Liver (tissue), 9 donors: ENCODE measurements around the gene PLAC9. TPM values are rescaled to one million over a fixed set of nuclear protein-coding genes. Genes with fewer than 3 reads are reported as not detected.
A peak's percentile ranks its signal among the peaks of the same experiment; 100 is the strongest.

Source experiments
- DNase-seq: peaks from one replicate; pipeline ENCODE4 v3.0.0-alpha.2; 2017; ENCODE audit warnings: low spot score
- H3K27ac ChIP-seq, 2 donors: one replicate each; pipeline ENCODE4 v1.7.0; 2013; ENCODE audit warnings: inconsistent platforms in 2 of 2, low read length in 2 of 2, control low read depth in 1 of 2, low read depth in 1 of 2, mild to moderate bottlenecking in 1 of 2
- H3K27me3 ChIP-seq, 4 donors: one replicate each; pipeline versions ENCODE4 v1.6.1 to v1.7.0; 2013; ENCODE audit warnings: low read length in 3 of 4, inconsistent platforms in 1 of 4, mild to moderate bottlenecking in 1 of 4, moderate library complexity in 1 of 4; ENCODE audit not compliant: control insufficient read depth in 4 of 4, insufficient read depth in 4 of 4
- H3K36me3 ChIP-seq, 4 donors: one replicate each; pipeline versions ENCODE4 v1.6.1 to v1.7.0; 2013; ENCODE audit warnings: low read length in 3 of 4, mild to moderate bottlenecking in 3 of 4, low read depth in 1 of 4, moderate library complexity in 1 of 4; ENCODE audit not compliant: control insufficient read depth in 4 of 4, insufficient read depth in 3 of 4
- H3K4me1 ChIP-seq, 4 donors: one replicate each; pipeline versions ENCODE4 v1.6.1 to v1.7.0; 2013; ENCODE audit warnings: low read length in 3 of 4, mild to moderate bottlenecking in 3 of 4, moderate library complexity in 1 of 4; ENCODE audit not compliant: control insufficient read depth in 4 of 4, insufficient read depth in 4 of 4
- H3K4me3 ChIP-seq, 3 donors: one replicate each; pipeline versions ENCODE4 v1.6.1 to v1.7.0; 2013; ENCODE audit warnings: low read length in 3 of 3, control low read depth in 1 of 3, low read depth in 1 of 3, mild to moderate bottlenecking in 1 of 3
- H3K9ac ChIP-seq, 2 donors: one replicate each; pipeline ENCODE4 v1.7.0; 2013; ENCODE audit warnings: low read length in 2 of 2, mild to moderate bottlenecking in 2 of 2, moderate library complexity in 2 of 2, control low read depth in 1 of 2, low read depth in 1 of 2
- H3K9me3 ChIP-seq, 4 donors: one replicate each; pipeline versions ENCODE4 v1.6.1 to v1.7.0; 2013; ENCODE audit warnings: low read length in 3 of 4; ENCODE audit not compliant: control insufficient read depth in 4 of 4
- ATF3 ChIP-seq: IDR thresholded peaks from 2 replicates; pipeline ENCODE4 v1.6.1; 2016; ENCODE audit warnings: antibody characterized with exemption
- EGR1 ChIP-seq, 2 donors: IDR thresholded peaks; 2 replicates each; pipeline ENCODE4 v1.6.1; 2016 to 2018; ENCODE audit warnings: antibody characterized with exemption in 2 of 2, low read depth in 2 of 2
- FOXA1 ChIP-seq: IDR thresholded peaks from 2 replicates; pipeline ENCODE4 v1.6.1; 2016; ENCODE audit warnings: antibody characterized with exemption
- FOXA2 ChIP-seq: IDR thresholded peaks from 2 replicates; pipeline ENCODE4 v1.6.1; 2016; ENCODE audit warnings: antibody characterized with exemption
- GABPA ChIP-seq, 2 donors: IDR thresholded peaks in 1 of 2; conservative IDR thresholded peaks in 1 of 2; 2 replicates each; pipeline ENCODE4 v1.6.1; 2016; ENCODE audit warnings: antibody characterized with exemption in 2 of 2, mild to moderate bottlenecking in 1 of 2, moderate library complexity in 1 of 2
- HNF4G ChIP-seq: IDR thresholded peaks from 2 replicates; pipeline ENCODE4 v1.6.1; 2016; ENCODE audit warnings: antibody characterized with exemption
- JUND ChIP-seq, 2 donors: IDR thresholded peaks; 2 replicates each; pipeline ENCODE4 v1.6.1; 2016; ENCODE audit warnings: antibody characterized with exemption in 2 of 2
- MAX ChIP-seq: IDR thresholded peaks from 2 replicates; pipeline ENCODE4 v1.6.1; 2016; ENCODE audit warnings: antibody characterized with exemption
- NR2F2 ChIP-seq: IDR thresholded peaks from 2 replicates; pipeline ENCODE4 v1.6.1; 2016; ENCODE audit warnings: antibody characterized with exemption
- RAD21 ChIP-seq, 2 donors: IDR thresholded peaks; 2 replicates each; pipeline ENCODE4 v1.6.1; 2016; ENCODE audit warnings: antibody characterized with exemption in 2 of 2, mild to moderate bottlenecking in 2 of 2
- RXRA ChIP-seq, 2 donors: IDR thresholded peaks; 2 replicates each; pipeline ENCODE4 v1.6.1; 2017 to 2018; ENCODE audit warnings: antibody characterized with exemption in 2 of 2, mild to moderate bottlenecking in 1 of 2
- SP1 ChIP-seq: IDR thresholded peaks from 2 replicates; pipeline ENCODE4 v1.6.1; 2018; ENCODE audit warnings: antibody characterized with exemption, mild to moderate bottlenecking
- TAF1 ChIP-seq: conservative IDR thresholded peaks from 2 replicates; pipeline ENCODE4 v1.6.1; 2016; ENCODE audit warnings: antibody characterized with exemption, mild to moderate bottlenecking
- YY1 ChIP-seq: IDR thresholded peaks from 2 replicates; pipeline ENCODE4 v1.6.1; 2016; ENCODE audit warnings: antibody characterized with exemption, mild to moderate bottlenecking
- ZBTB33 ChIP-seq: IDR thresholded peaks from 2 replicates; pipeline ENCODE4 v1.6.1; 2016; ENCODE audit warnings: antibody characterized with exemption
- WGBS: extraction: QIAGEN DNeasy Blood & Tissue Kit; methylation state at CpG from one replicate; pipeline ENCODE4 v1.1.7; 2013; 5-methylcytosine and 5-hydroxymethylcytosine counted together
- polyA plus RNA-seq, 2 donors: library from polyadenylated mRNA; stranded (reverse) in 1 of 2; unstranded in 1 of 2; fragments of 200-250 nt in 1 of 2; fragments of >200 nt in 1 of 2; fragmentation: Nextera tagmentation in 1 of 2; extraction: Ambion mirVana in 1 of 2; gene quantifications; one replicate each; pipeline versions ENCODE4 v1.2.1 to v1.2.3, GENCODE V29; 2013 to 2015
- total RNA-seq, 2 donors: library from RNA; depleted of rRNA; stranded (reverse); fragments of >200 nt; gene quantifications; one replicate each; pipeline ENCODE4 v1.2.3, GENCODE V29; 2014
- TF ChIP-seq, protein P1 (sequence below): fragments of 150-350 bp; IDR thresholded peaks from 2 replicates; pipeline ENCODE4 v1.5.1; 2017; ENCODE audit warnings: improper control_type of control experiment, low read depth, low read length; ENCODE audit not compliant: missing input control
- TF ChIP-seq, protein P2 (sequence below): IDR thresholded peaks from 2 replicates; pipeline ENCODE4 v1.6.1; 2016; ENCODE audit warnings: antibody characterized with exemption, mild to moderate bottlenecking
- donor health status: healthy.
- donor health status: healthy.
- donor health status: healthy.
- donor health status: healthy.
- donor health status: healthy.

Gene PLAC9
- total and polyA plus RNA-seq, 4 donors: 0.67 to 5.6 (median 2.1) TPM

DNA sequence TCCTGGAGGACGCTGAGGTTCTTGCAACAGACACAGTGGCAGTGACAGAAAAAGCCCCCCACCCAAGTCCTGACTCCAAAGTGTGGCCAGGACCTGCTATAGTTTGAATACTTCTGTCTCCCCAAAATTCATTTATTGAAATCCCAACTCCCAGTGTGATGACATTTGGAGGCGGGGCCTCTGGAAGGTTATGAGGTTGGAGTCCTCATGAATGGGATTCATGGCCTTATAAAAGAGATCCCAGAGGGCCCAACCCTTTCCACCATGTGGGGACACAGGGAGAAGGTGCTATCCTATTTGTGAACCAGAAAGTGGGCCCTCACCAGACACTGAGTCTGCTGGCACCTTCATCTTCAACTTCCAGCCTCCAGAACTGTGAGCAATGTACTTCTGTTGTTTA, 54.5 kb downstream of the PLAC9 start:
- 94% methylated on average over 2 of the region's 2 CpGs for WGBS
- Histone ChIP-seq H3K27me3 (no peaks in the 10 kb centered on the region), H3K4me3 (no peak overlapping the region), H3K27ac (peak overlapping the region in 1 of 2 donors; percentile 19), H3K9me3 (no peaks in the 10 kb centered on the region), H3K4me1 (peaks cover 2 to 7% (median 5%) of the 10 kb centered on the region in 4 donors), H3K36me3 (no peaks in the 10 kb centered on the region), H3K9ac (no peak overlapping the region)
- DNase-seq: no peak
- TF ChIP-seq NR2F2: no peak
- TF ChIP-seq RAD21 (IDR thresholded peaks at IDR 0.05): no peak
- no peak for TF ChIP-seq ATF3
- no peak for TF ChIP-seq SP1
- TF ChIP-seq FOXA1: no peak
- TF ChIP-seq RXRA (IDR thresholded peaks at IDR 0.05): no peak
- no peak for TF ChIP-seq GABPA (IDR thresholded peaks at IDR 0.05 in 1 of 2, conservative IDR thresholded peaks at IDR 0.05 in 1 of 2)
- TF ChIP-seq JUND (IDR thresholded peaks at IDR 0.05): no peak
- TF ChIP-seq FOXA2: no peak
- TF ChIP-seq HNF4G: no peak
- TF ChIP-seq, protein P1, sequence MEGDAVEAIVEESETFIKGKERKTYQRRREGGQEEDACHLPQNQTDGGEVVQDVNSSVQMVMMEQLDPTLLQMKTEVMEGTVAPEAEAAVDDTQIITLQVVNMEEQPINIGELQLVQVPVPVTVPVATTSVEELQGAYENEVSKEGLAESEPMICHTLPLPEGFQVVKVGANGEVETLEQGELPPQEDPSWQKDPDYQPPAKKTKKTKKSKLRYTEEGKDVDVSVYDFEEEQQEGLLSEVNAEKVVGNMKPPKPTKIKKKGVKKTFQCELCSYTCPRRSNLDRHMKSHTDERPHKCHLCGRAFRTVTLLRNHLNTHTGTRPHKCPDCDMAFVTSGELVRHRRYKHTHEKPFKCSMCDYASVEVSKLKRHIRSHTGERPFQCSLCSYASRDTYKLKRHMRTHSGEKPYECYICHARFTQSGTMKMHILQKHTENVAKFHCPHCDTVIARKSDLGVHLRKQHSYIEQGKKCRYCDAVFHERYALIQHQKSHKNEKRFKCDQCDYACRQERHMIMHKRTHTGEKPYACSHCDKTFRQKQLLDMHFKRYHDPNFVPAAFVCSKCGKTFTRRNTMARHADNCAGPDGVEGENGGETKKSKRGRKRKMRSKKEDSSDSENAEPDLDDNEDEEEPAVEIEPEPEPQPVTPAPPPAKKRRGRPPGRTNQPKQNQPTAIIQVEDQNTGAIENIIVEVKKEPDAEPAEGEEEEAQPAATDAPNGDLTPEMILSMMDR: no peak
- TF ChIP-seq ZBTB33: no peak
- no peak for TF ChIP-seq MAX

DNA sequence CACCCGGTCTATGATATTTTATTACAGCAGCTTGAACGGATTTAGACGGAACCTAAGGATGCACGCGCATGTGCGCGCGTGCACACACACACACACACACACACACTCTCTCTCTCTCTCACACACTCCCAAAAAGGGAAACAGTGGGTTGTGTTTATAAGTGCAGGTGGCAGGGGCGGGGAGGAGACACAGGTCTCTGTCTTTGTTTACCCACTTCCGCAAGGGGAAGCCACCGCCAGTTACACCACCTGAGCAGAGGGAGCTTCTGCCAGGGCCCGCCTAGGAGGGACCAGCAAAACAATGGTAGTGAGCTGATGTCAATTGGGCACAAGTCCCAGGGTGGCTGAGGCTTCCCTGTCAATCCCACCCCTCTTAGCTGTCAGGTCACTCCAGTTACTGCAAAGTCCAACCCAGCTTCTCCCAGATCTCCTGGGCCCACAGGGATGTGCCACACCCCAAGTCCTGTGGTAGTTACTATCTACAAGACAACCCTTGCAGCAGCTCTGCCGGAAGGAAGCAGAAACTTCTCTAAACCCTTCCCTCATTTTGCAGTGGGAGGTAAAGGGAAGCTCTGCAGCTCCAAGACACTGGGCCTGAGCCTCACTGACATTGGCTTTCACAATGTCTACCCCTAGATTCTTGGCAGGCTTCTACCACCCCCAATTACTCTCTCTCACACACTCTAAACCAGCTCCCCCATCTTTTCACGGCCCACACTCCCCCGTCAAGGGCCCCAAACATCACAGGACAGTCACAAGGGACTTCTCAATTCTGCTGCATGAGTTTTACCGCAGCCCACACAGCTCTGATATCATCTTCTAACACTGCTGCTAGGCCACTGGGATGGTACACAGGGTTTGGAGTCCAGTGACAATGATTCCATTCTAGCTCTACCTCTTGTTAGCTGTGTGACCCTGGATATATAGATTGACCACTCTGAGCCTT, 55.2 kb downstream of the PLAC9 start:
- no peak overlapping the region for H3K4me3 ChIP-seq
- no peak overlapping the region for H3K9ac ChIP-seq
- no peaks in the 10 kb centered on the region for H3K9me3 ChIP-seq
- no peak for TF ChIP-seq RAD21 (IDR thresholded peaks at IDR 0.05)
- TF ChIP-seq, protein P1: no peak
- no peak for TF ChIP-seq YY1
- TF ChIP-seq JUND (IDR thresholded peaks at IDR 0.05): no peak
- TF ChIP-seq RXRA (IDR thresholded peaks at IDR 0.05): no peak
- TF ChIP-seq ZBTB33: no peak
- TF ChIP-seq, protein P2, sequence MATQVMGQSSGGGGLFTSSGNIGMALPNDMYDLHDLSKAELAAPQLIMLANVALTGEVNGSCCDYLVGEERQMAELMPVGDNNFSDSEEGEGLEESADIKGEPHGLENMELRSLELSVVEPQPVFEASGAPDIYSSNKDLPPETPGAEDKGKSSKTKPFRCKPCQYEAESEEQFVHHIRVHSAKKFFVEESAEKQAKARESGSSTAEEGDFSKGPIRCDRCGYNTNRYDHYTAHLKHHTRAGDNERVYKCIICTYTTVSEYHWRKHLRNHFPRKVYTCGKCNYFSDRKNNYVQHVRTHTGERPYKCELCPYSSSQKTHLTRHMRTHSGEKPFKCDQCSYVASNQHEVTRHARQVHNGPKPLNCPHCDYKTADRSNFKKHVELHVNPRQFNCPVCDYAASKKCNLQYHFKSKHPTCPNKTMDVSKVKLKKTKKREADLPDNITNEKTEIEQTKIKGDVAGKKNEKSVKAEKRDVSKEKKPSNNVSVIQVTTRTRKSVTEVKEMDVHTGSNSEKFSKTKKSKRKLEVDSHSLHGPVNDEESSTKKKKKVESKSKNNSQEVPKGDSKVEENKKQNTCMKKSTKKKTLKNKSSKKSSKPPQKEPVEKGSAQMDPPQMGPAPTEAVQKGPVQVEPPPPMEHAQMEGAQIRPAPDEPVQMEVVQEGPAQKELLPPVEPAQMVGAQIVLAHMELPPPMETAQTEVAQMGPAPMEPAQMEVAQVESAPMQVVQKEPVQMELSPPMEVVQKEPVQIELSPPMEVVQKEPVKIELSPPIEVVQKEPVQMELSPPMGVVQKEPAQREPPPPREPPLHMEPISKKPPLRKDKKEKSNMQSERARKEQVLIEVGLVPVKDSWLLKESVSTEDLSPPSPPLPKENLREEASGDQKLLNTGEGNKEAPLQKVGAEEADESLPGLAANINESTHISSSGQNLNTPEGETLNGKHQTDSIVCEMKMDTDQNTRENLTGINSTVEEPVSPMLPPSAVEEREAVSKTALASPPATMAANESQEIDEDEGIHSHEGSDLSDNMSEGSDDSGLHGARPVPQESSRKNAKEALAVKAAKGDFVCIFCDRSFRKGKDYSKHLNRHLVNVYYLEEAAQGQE: no peak
- no peak for TF ChIP-seq NR2F2
- no peak for TF ChIP-seq HNF4G
- no peak for TF ChIP-seq SP1
- TF ChIP-seq EGR1 (IDR thresholded peaks at IDR 0.05; ENCODE audit: low read depth in 2 of 2): no peak
- no peak for TF ChIP-seq GABPA (IDR thresholded peaks at IDR 0.05 in 1 of 2, conservative IDR thresholded peaks at IDR 0.05 in 1 of 2)
- no peak for TF ChIP-seq TAF1
- no peak for TF ChIP-seq FOXA2
- no peak for TF ChIP-seq FOXA1

More for the DNA sequence above, 55.2 kb downstream of the PLAC9 start:
- H3K27me3 ChIP-seq: no peaks in the 10 kb centered on the region
- WGBS: 68% methylated on average over 16 of the region's 16 CpGs
- H3K4me1 ChIP-seq: peaks cover 2 to 7% (median 5%) of the 10 kb centered on the region in 4 donors
- peak overlapping the region; percentile 31 to 47 for H3K27ac ChIP-seq
- H3K36me3 ChIP-seq: no peaks in the 10 kb centered on the region
- DNase-seq: no peak
